DMS79 (cell line): ENCODE measurements around the gene CNGA3.

Experiments used
- DNase-seq: peaks from one replicate; lab custom pipeline; 2025; lab: John Stamatoyannopoulos, UW

The CNGA3 gene

DNA sequence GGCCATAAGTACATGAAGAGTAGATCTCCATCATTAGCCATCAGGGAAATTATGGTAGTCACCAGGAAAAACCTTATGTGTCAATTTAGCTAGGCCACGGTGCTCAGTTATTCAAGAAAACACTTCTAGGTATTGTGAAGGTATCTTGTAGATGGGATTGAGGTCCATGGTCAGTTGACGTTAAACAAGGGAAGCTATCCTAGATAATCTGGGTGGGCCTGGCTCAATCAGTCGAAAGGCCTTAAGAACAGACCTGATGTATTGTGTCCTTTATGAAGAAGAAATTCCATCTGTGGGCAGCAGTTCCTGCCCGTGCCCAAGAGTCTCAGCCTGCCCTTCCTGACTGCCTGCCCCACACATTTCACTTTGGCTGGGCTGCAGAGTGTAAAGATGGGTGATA lies 16.7 kb upstream of the CNGA3 start:
- DNase-seq: no peak

DNA sequence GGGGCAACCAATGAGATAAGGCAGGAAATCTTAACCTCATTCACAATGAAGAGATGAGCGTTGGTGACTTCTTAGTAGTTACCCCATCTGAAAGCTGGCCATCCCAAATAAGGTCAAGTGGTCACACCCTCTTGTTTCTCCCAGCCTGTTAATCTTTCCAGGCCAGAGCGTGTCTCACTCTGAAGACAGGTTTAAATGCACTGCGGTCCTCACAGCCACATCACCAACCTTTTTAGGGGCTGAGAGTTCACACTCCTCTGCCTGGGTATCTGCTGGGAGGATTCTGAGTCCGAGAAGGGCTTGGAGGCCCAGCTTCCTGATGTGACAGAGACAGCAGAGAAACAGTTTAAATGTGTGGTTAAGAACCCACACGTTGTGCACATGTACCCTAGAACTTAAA lies 13.3 kb upstream of the CNGA3 start:
- DNase-seq: no peak

DNA sequence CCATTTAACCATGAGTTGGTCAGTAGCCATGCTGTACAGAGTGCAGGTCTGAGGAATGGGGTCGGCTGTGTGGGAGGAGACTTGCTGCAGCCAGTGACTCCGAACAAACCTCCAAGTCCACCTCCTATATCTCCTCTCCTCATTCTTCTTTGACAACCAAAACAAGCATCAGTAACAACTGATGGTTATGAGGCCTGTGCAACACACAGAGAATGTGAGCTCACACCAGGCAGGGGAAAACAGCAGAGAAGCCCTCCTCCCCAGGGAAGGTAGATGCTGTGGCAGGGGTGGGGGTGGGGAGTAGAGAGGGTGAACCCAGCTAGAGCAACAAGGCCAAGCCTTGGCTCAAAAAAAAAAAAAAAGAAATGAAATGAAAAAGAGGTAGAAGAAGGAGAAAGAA lies 12.3 kb upstream of the CNGA3 start:
- no peak for DNase-seq

DNA sequence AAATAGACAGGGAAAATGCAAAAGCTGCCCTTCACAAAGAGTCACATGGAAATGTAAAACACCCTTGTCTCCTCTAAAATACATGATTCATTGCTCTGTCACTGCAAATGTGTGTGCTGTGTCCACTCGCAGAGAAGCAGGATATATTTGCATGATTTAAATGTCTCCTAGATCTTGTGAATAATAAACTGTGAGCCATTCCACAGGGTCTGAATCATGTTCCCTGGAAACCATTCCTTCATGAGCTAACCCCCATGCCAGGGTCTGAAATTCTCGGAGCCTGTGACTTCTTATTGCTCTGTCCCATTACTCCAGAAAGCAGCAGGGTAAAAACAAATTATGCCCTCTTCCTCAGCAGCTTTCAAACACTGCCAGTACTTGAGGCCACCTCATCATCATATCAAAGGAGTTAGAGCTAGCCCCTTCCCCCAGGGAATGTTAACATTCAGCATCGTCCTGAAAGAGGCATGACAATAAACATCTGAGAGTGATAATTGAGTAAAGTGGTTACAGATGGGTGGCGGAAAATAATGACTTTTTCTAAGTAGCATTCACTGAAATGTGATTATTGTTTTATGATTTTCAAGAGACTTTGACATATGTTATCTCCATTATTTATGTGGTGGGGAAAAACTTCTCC lies 11.7 kb upstream of the CNGA3 start:
- peak; percentile 86 for DNase-seq

DNA sequence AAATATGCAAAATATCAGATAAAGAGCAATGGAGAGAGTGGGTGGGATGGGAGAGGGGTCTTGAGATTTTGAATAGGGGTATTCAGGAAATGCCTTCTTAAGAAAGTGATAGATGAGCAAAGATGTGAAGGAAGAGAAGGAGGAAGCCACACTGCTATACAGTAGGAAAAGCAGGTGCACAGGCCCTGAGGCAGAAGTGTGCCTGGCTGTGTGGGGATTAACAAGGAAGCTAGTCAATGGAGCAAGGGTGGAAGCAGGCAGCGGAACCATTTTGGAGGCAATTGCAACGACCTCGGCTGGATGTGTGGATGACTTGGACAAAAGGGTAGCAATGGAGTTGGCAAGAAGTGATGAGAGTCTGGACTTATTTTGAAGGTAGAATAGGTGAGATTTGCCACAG lies 11.0 kb upstream of the CNGA3 start:
- no peak for DNase-seq

DNA sequence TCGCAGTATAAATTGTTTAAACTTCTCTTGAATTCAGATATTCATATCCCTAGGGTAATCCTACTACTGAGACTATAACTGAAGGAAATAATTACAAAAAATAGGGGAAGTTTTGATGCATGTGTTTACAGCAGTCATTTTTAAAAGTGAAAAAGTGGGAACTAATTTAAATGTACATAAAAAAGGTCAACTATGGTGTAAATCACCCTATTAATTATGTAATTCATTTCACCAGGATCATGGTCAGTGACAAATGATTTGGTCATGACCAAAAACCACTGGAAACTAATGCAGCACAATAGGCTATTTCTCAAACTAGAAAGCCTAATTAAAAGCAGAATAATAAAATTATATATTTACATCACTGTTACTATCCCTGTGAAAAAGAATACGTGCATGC lies 5.0 kb upstream of the CNGA3 start:
- DNase-seq: no peak

DNA sequence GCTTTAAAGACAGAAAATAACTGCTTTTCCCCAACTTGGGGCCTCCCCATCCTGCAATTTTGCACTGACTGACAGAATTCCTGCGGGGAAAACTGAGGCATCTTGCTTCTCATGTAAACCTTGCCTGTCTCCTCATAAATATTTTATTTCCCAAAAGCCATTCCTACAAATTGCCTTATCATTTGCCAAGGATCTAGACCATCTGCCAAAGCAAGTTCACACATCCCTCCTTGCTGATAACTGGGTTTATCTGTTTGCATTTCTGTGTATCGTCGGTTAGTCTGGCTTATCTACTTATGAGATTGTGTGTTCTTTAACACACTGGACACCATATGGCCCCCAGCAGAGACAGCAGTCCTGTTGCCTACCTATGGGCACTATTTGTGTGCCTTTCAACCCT lies 3.0 kb upstream of the CNGA3 start:
- DNase-seq: no peak

DNA sequence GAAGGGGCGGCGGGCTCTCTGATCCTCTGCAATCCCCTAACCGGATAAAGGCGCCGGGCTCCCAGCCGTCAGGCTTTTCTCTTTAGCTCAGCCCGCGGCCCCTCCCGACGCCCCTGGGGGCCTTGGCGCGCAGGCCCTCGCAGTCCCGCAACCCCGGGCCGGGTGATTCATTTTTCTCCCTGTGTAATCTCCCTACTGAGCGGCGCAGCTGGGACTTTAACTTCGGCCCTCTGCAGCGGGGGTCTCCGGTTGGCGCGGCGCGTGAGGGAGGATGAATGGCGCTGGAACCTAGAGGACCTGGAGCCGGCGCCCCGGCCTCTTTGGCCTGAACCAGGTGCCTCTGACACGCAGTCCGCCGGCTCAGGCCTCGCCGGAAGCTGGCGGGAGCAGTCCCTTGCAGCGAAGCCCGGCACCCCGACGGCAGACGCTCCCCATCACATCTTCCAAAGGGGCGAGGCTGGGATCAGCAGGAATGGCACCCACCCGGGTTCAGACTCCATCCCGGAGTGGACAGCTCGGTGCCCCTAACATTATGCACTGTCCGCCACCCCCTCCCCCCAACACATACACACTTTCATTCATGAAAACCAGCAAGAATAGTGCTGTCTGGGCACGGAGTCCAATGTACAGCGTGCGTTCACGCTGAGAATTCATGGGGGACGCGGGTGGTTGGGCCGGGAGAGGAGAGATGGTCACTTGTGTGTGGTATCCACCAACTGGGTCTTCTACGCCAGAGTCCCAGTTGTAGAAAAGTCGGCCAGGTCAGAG lies 1.2 kb downstream of the CNGA3 start:
- no peak for DNase-seq

DNA sequence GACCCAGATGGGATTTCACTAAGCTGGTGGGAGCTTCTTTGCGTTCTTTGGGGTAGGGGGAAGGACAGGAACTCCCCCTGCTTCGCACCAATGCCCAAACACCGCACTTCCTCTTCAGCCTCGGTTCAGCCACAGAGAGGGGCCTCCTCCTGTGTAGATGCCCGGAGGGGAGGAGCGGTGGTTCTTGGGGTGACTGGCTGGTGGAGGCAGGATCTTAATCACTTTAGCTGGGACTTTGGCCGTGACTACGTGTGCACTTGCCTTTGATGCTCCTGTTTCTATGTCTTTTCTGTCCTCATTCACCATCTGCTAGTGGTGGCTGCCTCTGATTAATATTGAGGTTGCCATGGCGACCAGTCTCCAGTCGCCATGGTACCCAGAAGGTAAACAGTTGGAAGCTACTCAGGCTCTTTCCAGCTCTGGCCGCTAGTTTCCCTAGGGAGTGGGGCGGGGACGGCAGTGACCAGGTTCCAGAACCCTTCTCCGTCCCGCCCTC lies 1.9 kb downstream of the CNGA3 start:
- DNase-seq: peak; percentile 13

DNA sequence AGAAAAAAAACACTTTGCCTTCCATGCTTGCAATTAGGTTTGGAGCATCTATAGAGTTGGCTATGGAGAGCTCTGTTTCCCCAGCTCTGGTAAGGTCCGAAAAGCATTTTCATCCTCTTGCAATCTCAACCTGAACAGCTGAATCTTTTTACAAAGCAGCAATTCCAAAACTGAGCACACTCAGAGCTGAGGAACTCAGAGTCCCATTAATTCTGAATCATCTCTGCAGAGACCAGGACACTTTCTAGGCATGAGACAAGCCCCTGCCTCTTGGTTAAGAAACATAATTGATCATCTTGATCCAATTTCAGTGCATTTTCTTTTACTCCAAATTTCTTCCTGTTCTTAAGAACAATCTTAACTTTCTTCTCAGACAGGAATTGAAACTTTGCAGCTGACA lies 4.2 kb downstream of the CNGA3 start:
- no peak for DNase-seq

DNA sequence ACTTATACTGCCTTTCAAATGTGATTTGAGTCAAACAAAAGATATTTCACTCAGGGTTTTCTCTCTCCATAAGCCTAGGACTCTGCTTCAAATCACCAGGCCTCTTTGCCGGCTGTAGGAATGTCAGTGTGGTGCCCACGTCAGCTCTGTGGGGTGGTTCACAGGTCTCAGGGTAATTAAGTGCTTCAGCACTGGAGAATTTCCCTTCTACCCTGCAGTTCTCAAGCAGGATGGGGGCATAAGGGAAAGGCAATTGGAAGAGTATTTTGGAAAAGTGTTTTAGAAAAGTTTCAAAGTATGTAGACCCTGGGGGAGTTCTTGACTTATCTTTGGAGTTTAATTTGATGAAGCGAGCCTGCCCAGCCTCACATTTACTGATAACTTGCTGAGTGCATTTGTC lies 9.6 kb downstream of the CNGA3 start:
- no peak for DNase-seq

DNA sequence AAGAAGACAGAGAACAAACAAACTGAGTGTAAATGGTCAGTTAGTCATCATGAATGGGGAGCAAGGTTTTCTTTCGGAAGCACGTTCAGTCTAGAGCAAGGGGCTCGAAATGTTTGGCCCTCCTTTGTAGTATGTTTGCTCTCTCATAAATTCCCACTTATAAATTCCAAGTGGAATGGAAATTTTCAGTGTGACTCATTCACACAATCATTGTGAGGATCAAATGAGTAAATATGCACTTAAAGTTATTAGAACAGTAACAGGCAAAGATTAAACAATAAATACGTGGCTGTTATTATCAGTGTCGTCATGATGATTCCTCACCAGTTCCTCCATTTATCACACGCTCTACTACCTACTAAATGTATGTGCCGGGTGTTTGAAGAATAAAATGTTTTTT lies 10.5 kb downstream of the CNGA3 start:
- DNase-seq: no peak

DNA sequence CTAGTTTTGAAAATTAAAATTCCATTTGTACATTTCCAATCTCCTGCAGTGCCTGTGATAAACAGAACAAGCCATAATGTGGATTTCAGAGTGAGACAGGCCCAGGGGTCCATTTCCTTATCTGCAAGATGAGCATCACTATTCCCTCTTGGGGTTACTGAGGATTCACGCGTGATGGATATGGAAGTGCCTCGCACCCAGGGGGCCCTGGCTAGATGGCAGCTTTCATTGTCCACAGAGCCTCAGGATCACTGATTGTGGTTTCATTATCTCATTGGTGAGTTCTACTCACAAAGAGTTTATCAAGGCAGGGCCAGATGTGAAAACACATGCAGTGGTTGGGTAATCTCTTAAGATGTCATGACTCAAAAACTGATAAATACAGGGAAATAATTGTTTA lies 11.6 kb downstream of the CNGA3 start:
- DNase-seq: no peak

DNA sequence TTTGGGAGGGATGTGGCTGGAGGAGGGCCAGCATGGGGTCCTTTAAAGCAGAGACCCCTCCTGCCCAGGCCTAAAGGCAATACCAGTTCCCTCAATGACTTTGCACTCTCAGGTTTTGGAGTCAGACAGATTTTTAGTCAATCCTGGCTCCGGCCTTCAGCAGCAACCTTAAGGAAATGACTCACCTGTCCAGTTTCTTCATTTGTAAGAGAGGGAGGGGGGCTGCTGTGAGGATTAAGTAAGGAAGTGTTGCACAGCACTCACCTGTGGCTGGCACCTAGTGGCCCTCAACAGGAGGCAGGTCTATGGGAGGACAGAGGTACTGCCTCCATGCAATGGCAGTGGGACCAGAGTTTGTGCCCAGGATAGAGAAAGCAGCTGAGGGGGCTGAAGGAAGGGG lies 13.7 kb downstream of the CNGA3 start:
- DNase-seq: no peak

DNA sequence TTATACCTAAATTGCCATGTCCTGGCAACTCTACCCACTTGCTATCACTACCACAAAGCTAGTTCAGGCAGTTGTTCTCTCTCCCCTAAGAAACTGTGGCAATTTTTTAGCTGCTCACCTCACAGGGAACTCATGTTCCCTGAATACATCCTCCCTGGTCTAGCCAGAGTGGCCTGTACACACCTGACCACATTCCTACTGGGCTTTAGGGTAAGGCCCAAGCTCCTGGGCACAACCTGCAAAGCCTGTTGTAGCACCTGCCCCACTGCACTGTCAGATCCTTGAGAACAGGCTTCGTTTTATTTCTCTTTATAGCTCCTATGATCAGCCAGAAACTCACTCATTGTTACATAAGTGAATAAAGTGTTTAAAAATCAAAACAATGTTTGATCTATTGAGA lies 21.5 kb downstream of the CNGA3 start:
- no peak for DNase-seq

DNA sequence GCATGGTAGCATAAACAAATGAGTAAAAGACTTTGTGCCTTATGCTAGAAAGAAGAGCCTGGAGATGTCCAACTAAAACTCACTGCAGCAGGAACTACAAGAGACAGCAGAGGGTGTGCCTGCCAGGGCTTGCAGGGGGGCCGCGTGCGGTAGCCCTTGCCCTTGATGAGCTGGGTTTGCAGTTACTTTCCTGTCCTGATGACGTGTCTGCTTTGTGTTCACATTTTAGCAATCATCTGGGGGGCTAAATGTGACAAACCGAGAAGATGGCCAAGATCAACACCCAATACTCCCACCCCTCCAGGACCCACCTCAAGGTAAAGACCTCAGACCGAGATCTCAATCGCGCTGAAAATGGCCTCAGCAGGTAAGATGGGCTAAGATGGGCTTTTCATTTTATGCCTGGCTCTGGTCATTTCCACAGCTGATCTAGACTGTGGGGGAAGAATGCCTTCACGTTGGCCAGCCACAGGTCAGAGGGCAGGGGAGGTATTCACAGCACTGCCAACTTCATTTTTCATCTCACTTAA lies 23.5 kb downstream of the CNGA3 start:
- no peak for DNase-seq

DNA sequence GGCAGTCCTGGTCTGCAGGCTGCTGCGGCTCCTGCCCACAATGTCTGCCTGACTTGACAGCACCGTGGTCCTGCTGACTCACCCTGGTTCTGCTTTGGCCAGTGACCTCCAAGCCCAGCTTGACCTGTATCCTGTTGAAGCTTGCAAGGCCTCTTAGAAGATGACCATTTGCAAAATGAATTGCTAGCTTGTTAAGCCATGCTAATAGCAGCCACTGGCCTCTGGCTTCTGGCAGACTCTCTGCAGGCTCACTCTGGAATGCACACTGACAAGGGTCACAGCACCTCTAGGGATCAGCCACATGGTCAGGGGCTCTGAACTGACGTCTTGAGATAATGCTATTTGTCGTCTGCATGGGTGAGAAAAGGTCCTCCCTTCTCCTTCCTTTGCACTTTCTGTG lies 25.9 kb downstream of the CNGA3 start:
- no peak for DNase-seq

DNA sequence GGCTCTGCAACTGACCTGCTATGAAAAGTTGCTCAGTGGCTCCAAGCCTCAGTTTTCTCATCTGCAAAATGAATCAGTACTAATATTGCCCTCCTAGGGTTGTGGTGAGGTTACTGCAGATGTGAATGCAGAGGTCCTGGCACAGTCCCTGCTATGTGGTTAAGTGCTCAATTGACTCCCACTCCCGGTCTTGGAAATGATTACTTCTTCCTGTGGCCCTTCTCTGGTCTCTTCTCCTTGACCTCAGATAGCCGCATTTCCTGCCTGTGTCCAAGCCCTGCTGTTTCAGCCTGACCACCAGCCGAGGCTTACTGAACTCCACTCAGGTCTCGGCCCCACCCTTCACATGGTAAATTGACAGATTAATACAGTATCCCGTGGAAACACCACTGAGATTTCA lies 26.3 kb downstream of the CNGA3 start:
- no peak for DNase-seq

DNA sequence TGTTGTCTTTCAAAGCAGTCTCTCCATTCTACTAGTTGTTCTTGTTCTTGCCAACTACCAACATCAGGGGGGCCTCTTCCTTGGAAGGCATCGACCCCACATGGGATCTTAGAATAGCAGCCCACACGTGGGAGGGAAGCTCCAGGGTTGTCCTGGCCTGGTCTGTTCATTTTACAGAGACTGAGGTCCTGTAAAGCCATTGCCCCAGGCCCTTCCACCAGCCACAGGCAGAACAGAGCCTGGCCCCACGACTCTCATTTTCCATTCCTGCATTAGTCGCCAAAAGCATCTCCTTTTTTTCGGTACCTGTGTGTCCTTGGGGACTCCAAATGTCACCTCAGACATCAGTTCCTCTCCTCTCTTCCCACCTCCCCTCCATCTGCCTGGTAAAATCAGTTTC lies 28.0 kb downstream of the CNGA3 start:
- no peak for DNase-seq

DNA sequence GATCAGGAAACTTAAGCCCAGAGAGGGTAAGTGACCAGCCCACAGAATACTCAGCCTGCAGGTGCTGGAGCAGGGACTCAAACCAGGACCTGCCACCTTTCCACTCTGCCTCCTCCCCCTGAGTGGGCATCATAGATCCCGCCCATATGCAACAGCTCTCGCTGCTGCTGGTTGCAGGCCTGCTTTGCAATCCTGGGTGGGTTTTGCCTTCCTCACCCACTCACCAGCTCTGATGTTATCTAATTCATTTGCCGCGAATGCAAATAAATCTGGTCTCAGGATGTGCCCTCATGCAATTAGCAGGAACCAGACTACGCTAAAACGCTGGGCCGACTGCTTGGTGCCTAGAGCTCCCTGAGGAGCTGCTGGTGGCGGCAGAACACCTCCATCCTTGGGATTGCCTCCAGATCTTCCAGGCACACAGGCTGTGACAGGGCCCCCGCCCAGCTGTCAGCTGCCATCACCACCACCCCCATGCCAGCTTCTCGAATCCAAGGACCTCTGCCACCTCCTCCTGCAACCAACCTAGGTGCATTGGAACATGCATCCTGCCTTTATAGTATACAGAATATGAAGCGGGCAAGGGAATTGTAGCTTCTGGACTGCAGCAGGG lies 28.8 kb downstream of the CNGA3 start:
- no peak for DNase-seq

DNA sequence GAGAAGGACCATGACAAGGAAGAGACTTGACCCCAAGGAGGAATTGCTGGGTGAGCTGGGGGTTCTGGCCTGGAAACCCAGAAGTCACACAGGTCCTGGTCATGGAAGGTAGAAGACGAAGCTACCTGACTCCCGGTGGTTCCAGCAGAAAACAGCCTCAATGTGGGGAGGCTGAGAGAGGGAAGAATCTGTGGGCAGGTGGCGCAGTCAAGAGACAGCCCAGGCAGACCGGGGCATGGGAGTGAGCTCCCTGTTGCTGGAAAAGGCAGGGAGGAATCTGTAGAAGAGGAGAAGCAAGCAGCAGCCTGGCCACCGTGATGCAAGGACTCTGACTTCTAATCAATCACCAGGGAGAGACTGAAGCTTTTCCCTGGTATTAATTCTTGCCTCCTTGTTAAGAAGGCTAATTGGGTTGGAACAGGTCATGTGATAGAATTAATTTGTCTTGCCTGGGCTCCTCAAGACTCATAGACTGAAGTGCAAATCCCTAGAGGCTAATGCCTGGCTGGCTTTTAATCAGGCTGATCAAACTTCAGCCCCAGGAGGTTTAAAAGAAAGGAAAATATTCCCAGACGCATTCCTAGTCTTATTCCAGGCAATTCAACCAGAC lies 30.1 kb downstream of the CNGA3 start:
- DNase-seq: peak; percentile 15

DNA sequence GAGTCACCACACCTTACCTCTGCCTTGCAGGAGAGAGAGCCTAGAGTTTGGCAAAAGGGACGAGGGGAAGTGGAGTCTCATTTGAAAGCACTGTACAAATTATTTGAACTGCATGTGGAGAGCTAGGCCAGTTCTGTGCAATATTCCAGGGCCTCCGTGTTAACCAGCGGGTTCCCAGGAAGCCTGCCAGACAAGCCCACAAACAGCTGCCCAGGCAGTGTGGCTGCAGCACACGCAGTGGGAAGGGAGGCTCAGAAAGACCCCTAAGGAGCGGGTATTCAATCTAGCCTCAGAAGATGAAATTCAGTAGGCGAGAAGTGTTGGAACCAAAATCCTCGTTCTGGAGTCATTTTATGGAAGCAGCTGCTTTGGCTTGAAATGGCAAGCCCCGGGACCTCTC lies 30.7 kb downstream of the CNGA3 start:
- DNase-seq: peak; percentile 11

DNA sequence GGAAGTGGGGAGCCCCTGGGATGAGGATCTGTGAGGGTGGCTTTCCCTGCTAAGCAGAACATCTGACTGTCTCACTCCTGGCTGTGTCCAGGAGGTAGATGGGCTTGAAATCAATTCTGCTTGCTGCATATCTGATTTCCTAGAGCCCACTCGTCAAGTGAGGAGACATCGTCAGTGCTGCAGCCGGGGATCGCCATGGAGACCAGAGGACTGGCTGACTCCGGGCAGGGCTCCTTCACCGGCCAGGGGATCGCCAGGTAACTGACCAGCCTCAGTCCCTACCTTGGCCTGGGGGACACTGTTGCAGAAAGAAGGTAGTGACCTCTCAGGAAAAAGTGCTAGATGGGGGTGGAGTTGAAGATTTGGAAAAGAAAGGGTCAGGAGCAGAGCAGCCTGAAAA lies 31.3 kb downstream of the CNGA3 start:
- DNase-seq: peak; percentile 11
